WTC11 (cell line): ENCODE data around the gene PIAS3. TPM values are rescaled to one million over a fixed set of nuclear protein-coding genes. Genes with fewer than 3 reads are reported as not detected.

Experiments used
- ATAC-seq: fragments of 200-7000 bp; cut with Tn5 transposase; 2 replicates; pipeline ENCODE4 v1.10.0; 2021; ENCODE audit warnings: mild to moderate bottlenecking, moderate library complexity
- CTCF ChIA-PET: fragments of 300-600 bp; sonication (Branson Sonifier 250); formaldehyde crosslinking; loops from one replicate; lab custom pipeline; 2021; ENCODE audit warnings: antibody characterized with exemption; lab: Charles Lee
- POLR2A ChIA-PET: fragments of 350-600 bp; sonication (Branson Sonifier 250); formaldehyde crosslinking; loops from one replicate; lab custom pipeline; 2021; ENCODE audit warnings: antibody characterized with exemption; lab: Charles Lee
- DNase-seq: peaks from one replicate; pipeline ENCODE4 v3.0.0; 2021; ENCODE audit warnings: low spot score
- H3K27ac Mint-ChIP-seq: 2 replicates; pipeline ENCODE4 v1.8.0; 2021; ENCODE audit warnings: mixed read lengths
- H3K27me3 Mint-ChIP-seq: 2 replicates; pipeline ENCODE4 v1.8.0; 2021; ENCODE audit warnings: low read depth, mild to moderate bottlenecking, moderate library complexity, mixed read lengths
- H3K36me3 Mint-ChIP-seq: 2 replicates; pipeline ENCODE4 v1.8.0; 2021; ENCODE audit warnings: mixed read lengths
- H3K4me1 Mint-ChIP-seq: 2 replicates; pipeline ENCODE4 v1.8.0; 2022; ENCODE audit warnings: mixed read lengths
- H3K4me3 Mint-ChIP-seq: 2 replicates; pipeline ENCODE4 v1.8.0; 2021; ENCODE audit warnings: mild to moderate bottlenecking, moderate library complexity, mixed read lengths
- H3K9me3 Mint-ChIP-seq: 2 replicates; pipeline ENCODE4 v1.8.0; 2021; ENCODE audit warnings: mixed read lengths
- ATF2 ChIP-seq: sonication (generic); formaldehyde crosslinking; IDR thresholded peaks from 2 replicates; pipeline ENCODE4 v1.8.1; 2022; ENCODE audit warnings: low read depth, missing genetic modification reagents, borderline replicate concordance
- ATF3 ChIP-seq: sonication (generic); formaldehyde crosslinking; conservative IDR thresholded peaks from 2 replicates; pipeline ENCODE4 v1.8.1; 2022; ENCODE audit warnings: mild to moderate bottlenecking, missing genetic modification reagents
- CDX4 ChIP-seq: fragments of 250-450 bp; sonication (Bioruptor Pico); IDR thresholded peaks from 2 replicates; pipeline ENCODE4 v1.9.0; 2021; ENCODE audit warnings: moderate library complexity, mild to moderate bottlenecking, inconsistent platforms, borderline replicate concordance
- FOXK1 ChIP-seq: sonication (generic); formaldehyde crosslinking; IDR thresholded peaks from 2 replicates; pipeline ENCODE4 v1.8.0; 2022; ENCODE audit warnings: mild to moderate bottlenecking, moderate library complexity, missing genetic modification reagents
- FOXP1 ChIP-seq: sonication (generic); formaldehyde crosslinking; IDR thresholded peaks from 2 replicates; pipeline ENCODE4 v1.8.0; 2022; ENCODE audit warnings: missing genetic modification reagents, mild to moderate bottlenecking, moderate library complexity, borderline replicate concordance
- FOXP4 ChIP-seq: sonication (generic); formaldehyde crosslinking; IDR thresholded peaks from 2 replicates; pipeline ENCODE4 v1.8.0; 2022; ENCODE audit warnings: mild to moderate bottlenecking, missing genetic modification reagents
- GRHL2 ChIP-seq: fragments of 250-450 bp; sonication (Bioruptor Pico); IDR thresholded peaks from 2 replicates; pipeline ENCODE4 v1.8.0; 2022; ENCODE audit warnings: mild to moderate bottlenecking, moderate library complexity; ENCODE audit not compliant: insufficient replicate concordance, severe bottlenecking
- HMGA2 ChIP-seq: fragments of 250-450 bp; sonication (Bioruptor Pico); IDR thresholded peaks from 2 replicates; pipeline ENCODE4 v1.4.0; 2021; ENCODE audit warnings: mild to moderate bottlenecking, moderate library complexity
- JAZF1 ChIP-seq: fragments of 250-450 bp; sonication (Bioruptor Pico); IDR thresholded peaks from 2 replicates; pipeline ENCODE4 v1.9.0; 2021; ENCODE audit warnings: moderate library complexity, mild to moderate bottlenecking, inconsistent platforms
- KAT7 ChIP-seq: sonication (generic); formaldehyde crosslinking; IDR thresholded peaks from 2 replicates; pipeline ENCODE4 v1.8.1; 2023; ENCODE audit warnings: missing genetic modification reagents, mild to moderate bottlenecking, borderline replicate concordance
- MLX ChIP-seq: sonication (generic); formaldehyde crosslinking; IDR thresholded peaks from 2 replicates; pipeline ENCODE4 v1.8.1; 2023; ENCODE audit warnings: mild to moderate bottlenecking, missing genetic modification reagents, moderate library complexity
- MXD4 ChIP-seq: fragments of 250-450 bp; sonication (Bioruptor Pico); IDR thresholded peaks from 2 replicates; pipeline ENCODE4 v1.8.0; 2021; ENCODE audit warnings: mild to moderate bottlenecking, moderate library complexity, borderline replicate concordance
- RELA ChIP-seq: sonication (generic); formaldehyde crosslinking; IDR thresholded peaks from 2 replicates; pipeline ENCODE4 v1.8.1; 2022; ENCODE audit warnings: missing genetic modification reagents, mild to moderate bottlenecking, borderline replicate concordance
- TEAD1 ChIP-seq: sonication (generic); formaldehyde crosslinking; IDR thresholded peaks from 2 replicates; pipeline ENCODE4 v1.8.0; 2022; ENCODE audit warnings: mild to moderate bottlenecking, missing genetic modification reagents
- USF1 ChIP-seq: sonication (generic); formaldehyde crosslinking; IDR thresholded peaks from 2 replicates; pipeline ENCODE4 v1.8.0; 2022; ENCODE audit warnings: mild to moderate bottlenecking, missing genetic modification reagents
- ZBTB43 ChIP-seq: sonication (generic); formaldehyde crosslinking; IDR thresholded peaks from 2 replicates; pipeline ENCODE4 v1.8.1; 2023; ENCODE audit warnings: mild to moderate bottlenecking, missing genetic modification reagents
- ZNF281 ChIP-seq: sonication (generic); formaldehyde crosslinking; IDR thresholded peaks from 2 replicates; pipeline ENCODE4 v1.8.0; 2023; ENCODE audit warnings: mild to moderate bottlenecking, missing genetic modification reagents
- ZNF396 ChIP-seq: fragments of 250-450 bp; sonication (Bioruptor Pico); IDR thresholded peaks from 2 replicates; pipeline ENCODE4 v1.8.0; 2021; ENCODE audit warnings: mild to moderate bottlenecking, moderate library complexity, borderline replicate concordance
- ZSCAN18 ChIP-seq: fragments of 250-450 bp; sonication (Bioruptor Pico); IDR thresholded peaks from 2 replicates; pipeline ENCODE4 v2.1.2; 2022; ENCODE audit warnings: mild to moderate bottlenecking, moderate library complexity
- total RNA-seq: library from RNA; stranded (reverse); gene quantifications from 3 replicates; pipeline ENCODE4 v1.2.3, GENCODE V29; 2021

The PIAS3 gene
- total RNA-seq, 1 experiment from 2014 or later, result 44.9 TPM

GRCh38 chr1:145857170-145857569 lies 1.7 kb downstream of the PIAS3 start:
- Mint-ChIP-seq H3K4me3 (no peak overlapping the region), H3K27ac (no peak overlapping the region)
- no peak for TF ChIP-seq CDX4 (CRISPR knock-in tag)
- TF ChIP-seq ATF2 (CRISPR knock-in tag), result no peak
- TF ChIP-seq FOXK1, result no peak
- TF ChIP-seq FOXP4 (CRISPR knock-in tag), result no peak
- no peak for TF ChIP-seq ZNF396 (CRISPR knock-in tag)
- TF ChIP-seq USF1, result no peak
- no peak for TF ChIP-seq FOXP1
- no peak for TF ChIP-seq KAT7
- no peak for TF ChIP-seq MXD4 (CRISPR knock-in tag)
- TF ChIP-seq ZNF281 (CRISPR knock-in tag), result no peak
- no peak for TF ChIP-seq RELA (CRISPR knock-in tag)
- no peak for TF ChIP-seq ZSCAN18
- no peak for TF ChIP-seq MLX (CRISPR knock-in tag)
- no peak for TF ChIP-seq TEAD1 (CRISPR knock-in tag)
- TF ChIP-seq JAZF1, result no peak
- no peak for TF ChIP-seq HMGA2 (CRISPR knock-in tag)
- no peak for TF ChIP-seq ATF3 (CRISPR knock-in tag)
- no peak for TF ChIP-seq ZBTB43 (CRISPR knock-in tag)
- no peak for TF ChIP-seq GRHL2 (CRISPR knock-in tag)

More at GRCh38 chr1:145857170-145857569, 1.7 kb downstream of the PIAS3 start:
- ATAC-seq (no peak), DNase-seq (no peak)
- Mint-ChIP-seq H3K4me1 (peaks cover 9% of the 10 kb centered on the region), H3K9me3 (peaks cover 5% of the 10 kb centered on the region), H3K36me3 (peaks cover 58% of the 10 kb centered on the region), H3K27me3 (no peaks in the 10 kb centered on the region)
- ChIA-PET CTCF (interaction anchor here (4.0 to 5.3 kb wide), 5 partner anchors 10 to 52 kb away, joined by 32 to 254 read pairs (median 65); partner anchors contain the start of genes ANKRD35, ITGA10 and NUDT17), POLR2A (interaction anchor here (0.5 to 3.1 kb wide), 4 partner anchors 12 to 181 kb away, joined by 3 to 48 read pairs (median 18); partner anchors contain the start of genes LIX1L and NUDT17)
